ENCODE results near the gene MAU2.
"Not testable (repeated sequence)": the region's sequence is repeated elsewhere in the genome, so short reads cannot be mapped to it uniquely, and the experiment has no call there.

The MAU2 gene

DNA sequence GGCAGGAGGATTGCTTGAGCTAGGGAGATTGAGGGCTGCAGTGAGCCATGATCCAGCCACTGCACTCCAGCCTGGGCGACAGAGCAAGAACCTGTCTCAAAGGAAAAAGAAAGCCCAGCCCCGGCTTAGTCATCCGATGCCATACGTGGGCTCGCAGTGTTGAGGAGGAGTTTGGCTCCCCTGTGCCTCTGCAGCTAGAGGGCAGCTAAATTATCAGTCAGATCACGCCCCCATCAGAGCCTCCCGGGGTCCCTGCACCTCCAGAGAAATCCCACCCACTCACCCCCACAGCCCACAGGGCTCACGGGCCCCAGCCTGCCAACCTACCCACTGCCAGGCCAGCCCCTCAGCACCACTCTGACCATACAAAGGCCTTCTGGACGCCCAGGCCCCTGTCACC, 27.6 kb downstream of the MAU2 start:
- no peak overlapping the region for H3K4me3 ChIP-seq (ENCODE audit: low read depth, low read length)
- in situ Hi-C loops (cut with HindIII; ENCODE audit: low sequenced_read_pairs): no loop called here
- DNase-seq (ENCODE audit: low read depth): no peak
- TF ChIP-seq CTCF (IDR thresholded peaks at IDR 0.05; ENCODE audit: low read depth, low read length, missing control alignments): no peak

GRCh38 chr19:19349365-19349764, 28.7 kb downstream of the MAU2 start:
- DNase-seq (ENCODE audit: low read depth): no peak
- no peak overlapping the region for H3K4me3 ChIP-seq (ENCODE audit: low read depth, low read length)
- no peak for TF ChIP-seq CTCF (IDR thresholded peaks at IDR 0.05; ENCODE audit: low read depth, low read length, missing control alignments)
- in situ Hi-C loops (cut with HindIII; ENCODE audit: low sequenced_read_pairs): no loop called here

DNA sequence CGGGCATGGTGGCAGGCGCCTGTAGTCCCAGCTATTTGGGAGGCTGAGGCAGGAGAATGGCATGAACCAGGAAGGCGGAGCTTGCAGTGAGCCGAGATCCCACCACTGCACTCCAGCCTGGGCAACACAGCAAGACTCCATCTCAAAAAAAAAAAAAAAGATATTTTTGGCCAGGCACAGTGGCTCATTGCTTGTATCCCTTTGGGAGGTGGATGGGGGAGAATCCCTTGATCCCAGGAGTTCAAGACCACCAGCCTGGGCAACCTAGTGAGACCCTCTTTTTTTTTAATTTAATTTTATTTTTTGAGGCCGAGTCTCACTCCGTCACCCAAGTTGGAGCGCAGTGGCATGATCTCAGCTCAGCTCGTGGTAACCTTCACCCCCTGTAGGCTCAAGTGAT, 30.1 kb downstream of the MAU2 start:
- H3K4me3 ChIP-seq (ENCODE audit: low read depth, low read length); DNase-seq (ENCODE audit: low read depth); in situ Hi-C loops (cut with HindIII; ENCODE audit: low sequenced_read_pairs): not testable (repeated sequence)

DNA sequence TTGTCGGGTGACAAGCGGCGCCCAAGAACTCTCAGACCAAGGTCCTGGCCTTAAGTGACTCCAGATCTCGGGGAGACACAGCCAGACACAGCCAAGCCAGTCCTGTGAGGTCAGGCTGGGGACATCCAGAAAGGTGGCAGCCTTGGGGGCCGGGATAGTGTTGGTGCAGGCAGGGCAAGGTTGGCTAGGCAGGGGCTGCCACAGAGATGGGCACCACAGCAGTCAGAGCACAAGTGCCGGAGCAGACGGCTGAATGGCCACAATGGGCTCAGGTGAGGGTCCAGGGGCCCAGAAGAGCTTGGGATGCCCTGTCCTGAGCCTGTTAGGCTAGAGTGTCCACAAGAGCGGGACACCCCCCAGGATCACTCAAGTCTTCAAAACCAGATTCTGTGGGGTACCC, 32.2 kb downstream of the MAU2 start:
- in situ Hi-C loops (cut with HindIII; ENCODE audit: low sequenced_read_pairs): no loop called here
- TF ChIP-seq CTCF (IDR thresholded peaks at IDR 0.05; ENCODE audit: low read depth, low read length, missing control alignments): no peak
- no peak overlapping the region for H3K4me3 ChIP-seq (ENCODE audit: low read depth, low read length)
- no peak for DNase-seq (ENCODE audit: low read depth)

DNA sequence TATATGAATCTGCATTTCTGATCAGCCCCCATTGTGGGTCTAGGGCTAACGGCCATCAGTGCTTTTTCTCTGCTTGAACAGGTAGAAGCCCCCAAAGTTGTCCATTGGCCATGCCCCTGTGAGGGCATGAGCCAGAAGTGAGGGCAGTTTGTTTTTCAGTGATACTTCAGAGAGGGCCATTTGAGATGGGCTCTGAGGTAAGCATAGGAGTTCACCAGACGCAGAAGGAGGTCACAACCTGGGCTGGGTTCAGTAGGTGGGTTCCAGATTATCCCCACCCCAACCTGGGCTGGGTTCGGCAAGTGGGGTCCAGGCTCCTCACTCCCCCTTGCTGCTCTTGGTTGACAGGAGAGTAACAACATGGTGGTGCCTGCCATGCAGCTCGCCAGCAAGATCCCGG, 33.4 kb downstream of the MAU2 start:
- no peak for DNase-seq (ENCODE audit: low read depth)
- TF ChIP-seq CTCF (IDR thresholded peaks at IDR 0.05; ENCODE audit: low read depth, low read length, missing control alignments): no peak
- no peak overlapping the region for H3K4me3 ChIP-seq (ENCODE audit: low read depth, low read length)
- in situ Hi-C loops (cut with HindIII; ENCODE audit: low sequenced_read_pairs): no loop called here

- H3K4me3 ChIP-seq (ENCODE audit: low read depth, low read length): no peak overlapping the region
- no peak for TF ChIP-seq CTCF (IDR thresholded peaks at IDR 0.05; ENCODE audit: low read depth, low read length, missing control alignments)
- in situ Hi-C loops (cut with HindIII; ENCODE audit: low sequenced_read_pairs): no loop called here
- DNase-seq (ENCODE audit: low read depth): no peak
Observed at GRCh38 chr19:19354932-19355331, 34.3 kb downstream of the MAU2 start.

DNA sequence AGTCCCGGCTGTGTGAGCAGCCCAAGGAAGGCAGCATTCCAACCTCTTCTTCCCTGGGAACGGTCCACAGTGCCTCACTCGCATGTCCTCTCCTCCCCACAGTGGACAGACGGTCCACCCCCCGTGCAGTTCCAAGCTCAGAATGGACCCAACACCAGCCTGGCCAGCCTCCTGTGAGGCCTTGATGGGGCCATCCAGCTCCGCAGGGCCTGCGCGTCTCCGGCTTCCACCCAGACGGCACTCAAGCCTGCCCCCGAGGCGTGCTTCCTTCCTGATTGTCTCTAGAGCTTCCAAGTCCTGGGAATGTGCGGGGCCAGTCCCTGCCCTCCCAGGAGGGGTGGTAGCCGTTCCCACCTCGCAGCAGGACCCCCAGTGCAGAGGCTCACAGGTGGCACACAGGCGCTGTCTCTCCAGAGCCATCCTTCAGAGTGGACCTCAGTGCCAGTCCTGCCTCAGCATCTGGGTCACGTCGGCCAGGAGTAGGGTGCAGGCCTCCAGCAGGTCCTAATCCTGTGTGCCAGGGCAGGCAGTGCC, 35.0 kb downstream of the MAU2 start:
- no peak for TF ChIP-seq CTCF (IDR thresholded peaks at IDR 0.05; ENCODE audit: low read depth, low read length, missing control alignments)

More for the DNA sequence above, 35.0 kb downstream of the MAU2 start:
- DNase-seq (ENCODE audit: low read depth): no peak
- in situ Hi-C loops (cut with HindIII; ENCODE audit: low sequenced_read_pairs): no loop called here
- no peak overlapping the region for H3K4me3 ChIP-seq (ENCODE audit: low read depth, low read length)
